NCI-H2171 (cell line): ENCODE results near the gene ZBTB17.
"Not testable (repeated sequence)": the region's sequence is repeated elsewhere in the genome, so short reads cannot be mapped to it uniquely, and the experiment has no call there.

Source experiments
- DNase-seq: peaks from one replicate; lab custom pipeline; 2025; lab: John Stamatoyannopoulos, UW

The ZBTB17 gene

GRCh38 chr1:16011936-16012589 lies 36.2 kb upstream of the ZBTB17 start:
- DNase-seq = no peak

- no peak for DNase-seq
These were observed 34.9 kb upstream of the ZBTB17 start for GRCh38 chr1:16010837-16011236.

GRCh38 chr1:16009678-16010077 lies 33.8 kb upstream of the ZBTB17 start:
- no peak for DNase-seq

- DNase-seq = peak; percentile 30
These were observed 33.1 kb upstream of the ZBTB17 start for GRCh38 chr1:16009030-16009460.

- DNase-seq = no peak
These were observed 31.9 kb upstream of the ZBTB17 start for GRCh38 chr1:16007671-16008341.

GRCh38 chr1:16006552-16007485 lies 30.9 kb upstream of the ZBTB17 start:
- no peak for DNase-seq

- DNase-seq = no peak
These were observed 30.1 kb upstream of the ZBTB17 start for GRCh38 chr1:16006010-16006409.

- no peak for DNase-seq
These were observed 29.7 kb upstream of the ZBTB17 start for GRCh38 chr1:16005597-16005996.

- not testable (repeated sequence) for DNase-seq
These were observed 25.4 kb upstream of the ZBTB17 start for GRCh38 chr1:16001274-16001673.

- DNase-seq = no peak
These were observed 23.0 kb upstream of the ZBTB17 start for GRCh38 chr1:15998929-15999328.

- no peak for DNase-seq
These were observed 21.9 kb upstream of the ZBTB17 start for GRCh38 chr1:15997637-15998280.

- no peak for DNase-seq
These were observed 21.2 kb upstream of the ZBTB17 start for GRCh38 chr1:15997076-15997585.

GRCh38 chr1:15994590-15995351 lies 18.9 kb upstream of the ZBTB17 start:
- no peak for DNase-seq

GRCh38 chr1:15994081-15994480 lies 18.2 kb upstream of the ZBTB17 start:
- no peak for DNase-seq

- DNase-seq = no peak
These were observed 17.8 kb upstream of the ZBTB17 start for GRCh38 chr1:15993666-15994065.

- DNase-seq = no peak
These were observed 16.9 kb upstream of the ZBTB17 start for GRCh38 chr1:15992582-15993500.

- no peak for DNase-seq
These were observed 16.3 kb upstream of the ZBTB17 start for GRCh38 chr1:15992187-15992553.

- no peak for DNase-seq
These were observed 15.7 kb upstream of the ZBTB17 start for GRCh38 chr1:15991427-15992186.

- no peak for DNase-seq
These were observed 13.9 kb upstream of the ZBTB17 start for GRCh38 chr1:15989776-15990175.
